NT2/D1 (cell line): ENCODE measurements around the gene NFASC.

Experiments used
- DNase-seq: peaks from one replicate; pipeline ENCODE4 v3.0.0-alpha.2; 2011; ENCODE audit warnings: low read depth, low spot score
- H3K27me3 ChIP-seq: 2 replicates; pipeline ENCODE4 v1.6.0; 2011; ENCODE audit warnings: mild to moderate bottlenecking; ENCODE audit not compliant: insufficient read length, insufficient read depth
- H3K36me3 ChIP-seq: 2 replicates; pipeline ENCODE4 v1.6.1; 2011; ENCODE audit warnings: mild to moderate bottlenecking, low read length, mixed read lengths; ENCODE audit not compliant: insufficient read depth, insufficient read length
- H3K4me1 ChIP-seq: 2 replicates; pipeline ENCODE4 v1.5.1; 2011; ENCODE audit not compliant: insufficient read depth, insufficient read length
- H3K4me3 ChIP-seq: 2 replicates; pipeline ENCODE4 v1.5.1; 2011; ENCODE audit warnings: low read depth; ENCODE audit not compliant: insufficient read length
- H3K9ac ChIP-seq: 2 replicates; pipeline ENCODE4 v1.6.0; 2011; ENCODE audit warnings: low read depth; ENCODE audit not compliant: insufficient read length
- H3K9me3 ChIP-seq: 2 replicates; pipeline ENCODE4 v1.5.1; 2011; ENCODE audit warnings: mild to moderate bottlenecking, low read length; ENCODE audit not compliant: insufficient read depth
- SUZ12 ChIP-seq: IDR thresholded peaks from 2 replicates; pipeline ENCODE4 v1.6.1; 2011; ENCODE audit not compliant: insufficient read length, insufficient read depth; ENCODE audit errors: extremely low read depth
- YY1 ChIP-seq: IDR thresholded peaks from 2 replicates; pipeline ENCODE4 v1.6.1; 2011; ENCODE audit not compliant: insufficient read length, insufficient read depth
- ZNF274 ChIP-seq: IDR thresholded peaks from 2 replicates; pipeline ENCODE4 v1.6.1; 2011; ENCODE audit warnings: mild to moderate bottlenecking, low read depth, low read length

Gene NFASC

GRCh38 chr1:205057808-205058575 is 187.3 kb downstream of the NFASC start:
- Histone ChIP-seq H3K9ac (no peak overlapping the region), H3K4me3 (no peak overlapping the region), H3K9me3 (no peaks in the 10 kb centered on the region), H3K27me3 (peaks cover 18% of the 10 kb centered on the region), H3K4me1 (peaks cover 23% of the 10 kb centered on the region), H3K36me3 (no peaks in the 10 kb centered on the region)
- no peak for TF ChIP-seq YY1
- no peak for TF ChIP-seq ZNF274
- no peak for TF ChIP-seq SUZ12
- DNase-seq, result no peak

DNA sequence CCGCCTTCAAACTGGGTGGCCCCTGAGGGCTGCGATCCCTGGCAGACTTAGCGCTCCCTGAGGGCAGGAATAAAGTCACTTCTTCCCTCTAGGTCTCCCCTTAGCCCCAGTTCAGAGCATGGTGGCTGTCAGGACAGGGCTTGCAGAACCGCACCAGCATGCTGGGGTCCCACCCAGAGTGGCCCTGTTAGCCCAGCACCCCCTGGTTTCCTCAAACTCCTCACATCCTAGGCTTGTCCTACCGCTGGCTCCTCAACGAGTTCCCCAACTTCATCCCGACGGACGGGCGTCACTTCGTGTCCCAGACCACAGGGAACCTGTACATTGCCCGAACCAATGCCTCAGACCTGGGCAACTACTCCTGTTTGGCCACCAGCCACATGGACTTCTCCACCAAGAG is 188.2 kb downstream of the NFASC start:
- H3K27me3 ChIP-seq, result peaks cover 18% of the 10 kb centered on the region
- peaks cover 19% of the 10 kb centered on the region for H3K4me1 ChIP-seq
- no peak overlapping the region for H3K4me3 ChIP-seq
- H3K36me3 ChIP-seq, result no peaks in the 10 kb centered on the region
- no peak overlapping the region for H3K9ac ChIP-seq
- DNase-seq, result no peak
- TF ChIP-seq ZNF274, result no peak
- TF ChIP-seq YY1, result no peak
- TF ChIP-seq SUZ12, result no peak
- no peaks in the 10 kb centered on the region for H3K9me3 ChIP-seq

GRCh38 chr1:205059660-205060059 is 189.0 kb downstream of the NFASC start:
- no peaks in the 10 kb centered on the region for H3K36me3 ChIP-seq
- no peak overlapping the region for H3K9ac ChIP-seq
- peaks cover 13% of the 10 kb centered on the region for H3K4me1 ChIP-seq
- H3K9me3 ChIP-seq, result no peaks in the 10 kb centered on the region
- TF ChIP-seq YY1 (no peak), SUZ12 (no peak), ZNF274 (no peak)
- no peak overlapping the region for H3K4me3 ChIP-seq
- H3K27me3 ChIP-seq, result peaks cover 18% of the 10 kb centered on the region
- DNase-seq, result no peak

GRCh38 chr1:205060746-205061145 is 190.1 kb downstream of the NFASC start:
- TF ChIP-seq SUZ12, result no peak
- TF ChIP-seq YY1, result no peak
- TF ChIP-seq ZNF274, result no peak
- no peak overlapping the region for H3K4me3 ChIP-seq
- H3K4me1 ChIP-seq, result peaks cover 13% of the 10 kb centered on the region
- DNase-seq, result no peak
- H3K36me3 ChIP-seq, result no peaks in the 10 kb centered on the region
- H3K9ac ChIP-seq, result no peak overlapping the region
- H3K9me3 ChIP-seq, result no peaks in the 10 kb centered on the region
- H3K27me3 ChIP-seq, result peaks cover 18% of the 10 kb centered on the region

GRCh38 chr1:205061227-205061626 is 190.6 kb downstream of the NFASC start:
- Histone ChIP-seq H3K4me3 (no peak overlapping the region), H3K9ac (no peak overlapping the region), H3K36me3 (no peaks in the 10 kb centered on the region), H3K9me3 (no peaks in the 10 kb centered on the region), H3K4me1 (peaks cover 13% of the 10 kb centered on the region), H3K27me3 (peaks cover 18% of the 10 kb centered on the region)
- DNase-seq, result no peak
- no peak for TF ChIP-seq SUZ12
- no peak for TF ChIP-seq YY1
- TF ChIP-seq ZNF274, result no peak

DNA sequence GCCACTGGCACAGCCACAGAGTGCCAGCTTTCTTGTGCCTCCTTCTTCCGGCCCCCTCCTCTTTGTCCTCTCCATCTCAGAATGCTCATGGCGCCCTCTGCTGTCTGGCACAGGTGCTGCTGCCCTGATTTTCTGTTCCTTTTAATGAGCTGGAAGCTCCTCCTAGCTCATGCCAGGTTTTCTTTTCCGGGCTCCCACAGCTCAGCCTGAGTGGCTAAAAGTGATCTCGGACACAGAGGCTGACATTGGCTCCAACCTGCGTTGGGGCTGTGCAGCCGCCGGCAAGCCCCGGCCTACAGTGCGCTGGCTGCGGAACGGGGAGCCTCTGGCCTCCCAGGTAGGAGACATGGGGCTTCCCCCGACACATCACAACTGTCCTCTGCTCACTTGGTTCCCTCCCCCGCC is 191.0 kb downstream of the NFASC start:
- peak; percentile 83 for DNase-seq
- Histone ChIP-seq H3K36me3 (no peaks in the 10 kb centered on the region), H3K4me3 (no peak overlapping the region), H3K4me1 (peaks cover 13% of the 10 kb centered on the region), H3K9ac (no peak overlapping the region), H3K27me3 (peaks cover 18% of the 10 kb centered on the region), H3K9me3 (no peaks in the 10 kb centered on the region)
- TF ChIP-seq SUZ12 (no peak), ZNF274 (no peak)

GRCh38 chr1:205062319-205062718 is 191.7 kb downstream of the NFASC start:
- no peak overlapping the region for H3K9ac ChIP-seq
- H3K36me3 ChIP-seq, result no peaks in the 10 kb centered on the region
- DNase-seq, result no peak
- peaks cover 13% of the 10 kb centered on the region for H3K4me1 ChIP-seq
- TF ChIP-seq SUZ12 (no peak), YY1 (no peak)
- H3K4me3 ChIP-seq, result no peak overlapping the region
- peaks cover 18% of the 10 kb centered on the region for H3K27me3 ChIP-seq
- no peaks in the 10 kb centered on the region for H3K9me3 ChIP-seq

DNA sequence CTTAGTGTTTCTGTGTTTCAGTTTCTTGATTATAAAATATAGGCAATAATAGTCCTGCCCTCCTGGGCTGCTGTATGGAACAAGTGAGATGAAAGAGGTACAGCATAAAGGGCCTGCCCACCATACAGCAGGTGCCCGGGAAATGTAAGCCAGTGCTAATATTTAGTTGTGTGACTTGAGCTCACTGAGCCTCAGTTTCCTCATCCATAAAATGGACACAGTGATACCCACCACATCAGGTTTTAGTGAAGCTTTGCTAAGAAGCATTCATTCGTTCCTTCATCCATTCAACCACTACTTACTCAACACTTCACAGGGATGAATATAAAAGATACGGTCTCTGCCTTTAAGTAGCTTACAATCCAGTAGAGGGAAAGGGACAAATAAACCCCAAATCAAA is 192.2 kb downstream of the NFASC start:
- no peak overlapping the region for H3K9ac ChIP-seq
- H3K4me3 ChIP-seq, result no peak overlapping the region
- TF ChIP-seq SUZ12 (no peak), ZNF274 (no peak), YY1 (no peak)
- no peaks in the 10 kb centered on the region for H3K36me3 ChIP-seq
- H3K27me3 ChIP-seq, result peaks cover 18% of the 10 kb centered on the region
- no peak for DNase-seq
- H3K9me3 ChIP-seq, result no peaks in the 10 kb centered on the region
- H3K4me1 ChIP-seq, result peaks cover 13% of the 10 kb centered on the region
